Endodermal cell (in vitro differentiated cells): ENCODE data around the gene SLC29A2. TPM values are rescaled to one million over a fixed set of nuclear protein-coding genes. Genes with fewer than 3 reads are reported as not detected.
"Not testable (repeated sequence)": the region's sequence is repeated elsewhere in the genome, so short reads cannot be mapped to it uniquely, and the experiment has no call there.

Experiments used
- DNase-seq: peaks from one replicate; pipeline ENCODE4 v3.0.0-alpha.2; 2017
- H3K27ac ChIP-seq: 2 replicates; pipeline ENCODE4 v1.5.1; 2013; ENCODE audit warnings: mild to moderate bottlenecking, low read depth, low read length, moderate library complexity
- H3K27me3 ChIP-seq: 2 replicates; pipeline ENCODE4 v1.6.1; 2013; ENCODE audit warnings: mild to moderate bottlenecking, low read length, moderate library complexity; ENCODE audit not compliant: insufficient read depth, control insufficient read depth, poor library complexity, severe bottlenecking
- H3K36me3 ChIP-seq: 2 replicates; pipeline ENCODE4 v1.7.0; 2013; ENCODE audit warnings: mild to moderate bottlenecking, low read length, moderate library complexity; ENCODE audit not compliant: control insufficient read depth, insufficient read depth
- H3K4me1 ChIP-seq: one replicate; pipeline ENCODE4 v1.7.0; 2013; ENCODE audit warnings: low read length; ENCODE audit not compliant: control insufficient read depth, insufficient read depth
- H3K4me3 ChIP-seq: 2 replicates; pipeline ENCODE4 v1.5.1; 2013; ENCODE audit warnings: mild to moderate bottlenecking, low read length, moderate library complexity
- H3K9ac ChIP-seq: 2 replicates; pipeline ENCODE4 v1.6.1; 2013; ENCODE audit warnings: mild to moderate bottlenecking, low read length, moderate library complexity; ENCODE audit not compliant: poor library complexity, severe bottlenecking; ENCODE audit errors: extremely low read depth
- H3K9me3 ChIP-seq: 2 replicates; pipeline ENCODE4 v1.6.1; 2013; ENCODE audit warnings: mild to moderate bottlenecking, low read length, moderate library complexity; ENCODE audit not compliant: control insufficient read depth
- H3K27ac Mint-ChIP-seq: 2 replicates; pipeline ENCODE4 v1.8.0; 2020; ENCODE audit warnings: mixed read lengths
- H3K27me3 Mint-ChIP-seq: 2 replicates; pipeline ENCODE4 v1.8.0; 2021; ENCODE audit warnings: mild to moderate bottlenecking, mixed read lengths; ENCODE audit not compliant: insufficient read depth
- H3K36me3 Mint-ChIP-seq: 2 replicates; pipeline ENCODE4 v1.8.0; 2020; ENCODE audit warnings: low read depth, mixed read lengths
- H3K4me1 Mint-ChIP-seq: 2 replicates; pipeline ENCODE4 v1.8.0; 2020; ENCODE audit warnings: mixed read lengths
- H3K4me3 Mint-ChIP-seq: 2 replicates; pipeline ENCODE4 v1.8.0; 2020; ENCODE audit warnings: mild to moderate bottlenecking, moderate library complexity, mixed read lengths
- H3K9me3 Mint-ChIP-seq: 2 replicates; pipeline ENCODE4 v1.8.0; 2020; ENCODE audit warnings: mild to moderate bottlenecking, mixed read lengths
- WGBS, 2 experiments: methylation state at CpG; one replicate each; pipeline versions ENCODE4 v1.1.5 to v1.1.7; 2013; ENCODE audit warnings: missing lambda C conversion rate in 2 of 2, mixed read lengths in 1 of 2; ENCODE audit not compliant: insufficient coverage in 1 of 2, insufficient read length in 1 of 2; 5-methylcytosine and 5-hydroxymethylcytosine counted together
- total RNA-seq, 2 donors: library from RNA; stranded (reverse); fragmentation: NEBNext Ultra II Directional in 1 of 2; extraction: Animal tissue kit (Norgen Biotek cat#: 25700) in 1 of 2; gene quantifications; 2 replicates in 1 of 2; 3 replicates in 1 of 2; pipeline ENCODE4 v1.2.1, GENCODE V29; 2021
- TF ChIP-seq, protein P1 (sequence below): fragments of 200-600 bp; sonication (generic); conservative IDR thresholded peaks from 2 replicates; pipeline ENCODE4 v1.5.0; 2021; ENCODE audit warnings: antibody characterized with exemption, mild to moderate bottlenecking

SLC29A2 gene
- total RNA-seq, 2 donors from 2014 or later: 30.8 to 32.4 TPM

DNA sequence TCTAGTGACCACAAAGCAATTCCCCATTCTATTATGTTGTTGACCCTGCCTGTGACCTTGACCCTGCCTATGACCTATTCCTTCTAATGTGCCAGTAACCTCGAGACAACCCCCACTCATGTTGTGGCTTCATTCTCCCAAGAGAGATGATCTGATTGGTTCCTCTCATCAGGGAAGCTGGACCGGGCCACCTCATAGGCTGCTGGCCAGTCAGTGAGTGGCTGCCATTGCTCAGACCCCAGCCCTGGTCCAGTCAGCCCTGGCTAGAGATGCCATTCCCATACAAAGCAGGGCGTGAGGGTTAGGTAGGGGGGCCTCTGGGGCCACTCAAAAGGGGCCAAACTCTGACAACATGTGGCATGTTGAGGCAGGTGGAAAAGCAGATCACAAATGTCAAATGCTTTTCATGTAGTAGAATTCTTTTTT, 11.9 kb downstream of the SLC29A2 start:
- Histone ChIP-seq H3K4me1 (no peaks in the 10 kb centered on the region), H3K9me3 (no peaks in the 10 kb centered on the region), H3K9ac (no peak overlapping the region), H3K36me3 (peaks cover 18% of the 10 kb centered on the region), H3K27me3 (no peaks in the 10 kb centered on the region), H3K27ac (no peak overlapping the region), H3K4me3 (no peak overlapping the region)
- Mint-ChIP-seq H3K4me3 (no peak overlapping the region), H3K9me3 (no peaks in the 10 kb centered on the region), H3K27ac (no peak overlapping the region), H3K36me3 (peaks cover 21% of the 10 kb centered on the region), H3K4me1 (no peaks in the 10 kb centered on the region), H3K27me3 (no peaks in the 10 kb centered on the region)
- 80 to 88% methylated on average over 2 to 3 of the region's 3 CpGs for WGBS, 2 experiments
- TF ChIP-seq, protein P1, sequence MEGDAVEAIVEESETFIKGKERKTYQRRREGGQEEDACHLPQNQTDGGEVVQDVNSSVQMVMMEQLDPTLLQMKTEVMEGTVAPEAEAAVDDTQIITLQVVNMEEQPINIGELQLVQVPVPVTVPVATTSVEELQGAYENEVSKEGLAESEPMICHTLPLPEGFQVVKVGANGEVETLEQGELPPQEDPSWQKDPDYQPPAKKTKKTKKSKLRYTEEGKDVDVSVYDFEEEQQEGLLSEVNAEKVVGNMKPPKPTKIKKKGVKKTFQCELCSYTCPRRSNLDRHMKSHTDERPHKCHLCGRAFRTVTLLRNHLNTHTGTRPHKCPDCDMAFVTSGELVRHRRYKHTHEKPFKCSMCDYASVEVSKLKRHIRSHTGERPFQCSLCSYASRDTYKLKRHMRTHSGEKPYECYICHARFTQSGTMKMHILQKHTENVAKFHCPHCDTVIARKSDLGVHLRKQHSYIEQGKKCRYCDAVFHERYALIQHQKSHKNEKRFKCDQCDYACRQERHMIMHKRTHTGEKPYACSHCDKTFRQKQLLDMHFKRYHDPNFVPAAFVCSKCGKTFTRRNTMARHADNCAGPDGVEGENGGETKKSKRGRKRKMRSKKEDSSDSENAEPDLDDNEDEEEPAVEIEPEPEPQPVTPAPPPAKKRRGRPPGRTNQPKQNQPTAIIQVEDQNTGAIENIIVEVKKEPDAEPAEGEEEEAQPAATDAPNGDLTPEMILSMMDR: no peak
- peak; percentile 77 for DNase-seq

DNA sequence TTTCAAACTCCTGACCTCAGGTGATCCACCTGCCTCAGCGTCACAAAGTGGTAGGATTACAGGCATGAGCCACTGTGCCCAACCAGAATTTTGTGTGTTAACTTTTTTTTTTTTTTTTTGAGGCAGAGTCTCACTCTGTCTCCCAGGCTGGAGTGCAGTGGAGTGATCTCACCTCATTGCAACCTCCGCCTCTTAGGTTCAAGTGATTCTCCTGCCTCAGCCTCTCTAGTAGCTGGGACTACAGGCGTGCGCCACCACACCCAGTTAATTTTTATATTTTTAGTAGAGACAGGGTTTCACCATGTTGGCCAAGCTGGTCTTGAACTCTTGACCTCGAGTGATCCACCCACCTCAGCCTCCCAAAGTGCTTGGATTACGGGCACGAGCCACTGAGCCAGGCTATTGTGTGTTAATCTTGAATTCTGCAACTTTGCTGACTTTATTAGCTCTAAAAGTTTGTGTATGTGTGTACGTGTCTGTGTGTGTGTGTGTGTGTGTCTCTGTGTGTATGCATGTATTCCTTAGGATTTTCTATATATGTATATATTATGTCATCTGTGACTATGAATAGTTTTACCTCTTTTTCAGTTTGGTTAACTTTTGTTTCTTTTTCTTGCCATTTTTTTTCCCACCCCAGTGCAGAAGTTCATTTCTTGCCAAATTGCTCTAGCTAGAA, 20.9 kb downstream of the SLC29A2 start:
- not testable (repeated sequence) for DNase-seq, H3K27me3 Mint-ChIP-seq, H3K4me3 ChIP-seq, H3K27me3 ChIP-seq, H3K4me1 ChIP-seq, H3K9me3 ChIP-seq, H3K36me3 ChIP-seq, H3K9ac ChIP-seq, H3K9me3 Mint-ChIP-seq, H3K27ac Mint-ChIP-seq, H3K4me3 Mint-ChIP-seq, H3K27ac ChIP-seq, H3K4me1 Mint-ChIP-seq
- peaks cover 19% of the 10 kb centered on the region for H3K36me3 Mint-ChIP-seq
- 96 to 98% methylated on average over 5 to 8 of the region's 8 CpGs for WGBS, 2 experiments

DNA sequence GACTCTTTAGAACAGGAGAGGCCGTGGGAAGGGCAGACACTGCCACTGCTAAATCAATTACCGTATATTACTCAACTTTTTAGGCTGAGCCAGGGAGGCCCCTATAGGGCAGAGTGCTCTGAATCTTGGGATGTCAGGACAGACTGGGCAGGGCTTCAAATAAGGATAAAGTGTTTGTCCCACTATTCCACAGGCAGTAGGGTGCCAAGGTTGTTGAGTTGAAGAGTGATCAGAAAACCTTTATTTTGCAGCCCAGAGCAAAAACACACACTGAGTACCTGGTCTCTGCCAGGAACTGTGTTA, 22.5 kb downstream of the SLC29A2 start:
- Mint-ChIP-seq H3K27ac (no peak overlapping the region), H3K4me1 (peaks cover 12% of the 10 kb centered on the region), H3K36me3 (peaks cover 12% of the 10 kb centered on the region), H3K27me3 (no peaks in the 10 kb centered on the region), H3K4me3 (peak overlapping the region; percentile 87), H3K9me3 (no peaks in the 10 kb centered on the region)
- H3K4me3 ChIP-seq: no peak overlapping the region
- no peaks in the 10 kb centered on the region for H3K36me3 ChIP-seq
- no peaks in the 10 kb centered on the region for H3K27me3 ChIP-seq
- TF ChIP-seq, protein P1: no peak
- DNase-seq: no peak
- 90 to 100% methylated on average over 1 to 2 of the region's 2 CpGs for WGBS, 2 experiments
- H3K9me3 ChIP-seq: no peaks in the 10 kb centered on the region
- H3K27ac ChIP-seq: no peak overlapping the region
- no peak overlapping the region for H3K9ac ChIP-seq
- peaks cover 8% of the 10 kb centered on the region for H3K4me1 ChIP-seq
